T-helper 1 cell treated with Interleukin-12 subunit alpha and Interleukin-12 subunit beta and Interleukin-4 antibody, amounts not matched to agents 30 μg/mL and 1 μg/mL, for 36 hours (primary cell): ENCODE results near the gene ATP5ME.

Source experiments
- H3K27ac Mint-ChIP-seq: one replicate; pipeline ENCODE4 v1.8.0; 2021; ENCODE audit warnings: mild to moderate bottlenecking, mixed read lengths
- H3K27me3 Mint-ChIP-seq: one replicate; pipeline ENCODE4 v1.8.0; 2021; ENCODE audit warnings: low read depth, mixed read lengths
- H3K36me3 Mint-ChIP-seq: one replicate; pipeline ENCODE4 v1.8.0; 2021; ENCODE audit warnings: low read depth, mixed read lengths
- H3K4me1 Mint-ChIP-seq: one replicate; pipeline ENCODE4 v1.8.0; 2021; ENCODE audit warnings: low read depth, mixed read lengths
- H3K4me3 Mint-ChIP-seq: one replicate; pipeline ENCODE4 v1.8.0; 2021; ENCODE audit warnings: mild to moderate bottlenecking, moderate library complexity, mixed read lengths
- H3K9me3 Mint-ChIP-seq: one replicate; pipeline ENCODE4 v1.8.0; 2021; ENCODE audit warnings: mixed read lengths

The ATP5ME gene, protein sequence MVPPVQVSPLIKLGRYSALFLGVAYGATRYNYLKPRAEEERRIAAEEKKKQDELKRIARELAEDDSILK

DNA sequence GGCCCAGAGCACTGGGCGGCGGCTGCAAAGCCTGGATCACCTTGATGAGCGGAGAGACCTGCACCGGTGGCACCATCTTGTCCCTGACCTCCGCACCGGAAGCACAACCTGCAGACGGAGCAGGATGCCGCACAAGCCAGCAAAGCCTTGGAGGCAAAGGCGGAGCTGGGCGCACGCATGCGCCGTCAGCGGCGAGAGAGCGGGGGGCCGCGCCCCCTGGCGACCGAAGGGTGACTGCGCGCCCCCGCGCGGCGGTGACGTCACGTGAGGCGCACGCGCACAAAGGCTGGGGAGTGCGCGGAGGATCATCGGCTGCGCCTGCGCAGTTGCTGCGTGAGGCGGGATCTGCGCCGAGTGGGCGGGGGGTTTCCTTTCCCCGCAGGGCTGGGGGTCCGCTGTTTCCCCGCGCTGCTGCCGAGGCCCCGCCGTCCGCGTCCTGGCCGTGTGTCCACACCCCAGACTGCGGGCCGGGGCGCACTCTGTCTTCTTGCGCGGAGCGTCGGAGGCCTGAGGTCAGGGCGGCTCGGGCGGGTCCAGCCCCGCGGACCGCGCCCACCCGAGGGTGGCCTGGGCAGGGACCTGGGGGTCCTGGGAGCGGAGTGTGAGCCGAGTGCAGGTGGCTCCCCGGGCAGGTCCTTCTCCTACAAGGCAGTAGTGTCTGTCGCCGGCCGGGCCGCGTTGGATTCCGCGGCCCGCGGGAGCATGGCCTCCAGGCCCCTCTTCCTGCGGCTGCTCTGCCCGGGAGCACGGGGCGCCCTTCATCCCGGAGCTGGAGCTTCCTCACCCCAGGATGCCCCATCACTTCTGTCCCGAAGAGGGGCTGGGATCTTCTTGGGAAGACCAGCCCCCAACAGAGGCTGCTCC, at the start of gene ATP5ME, which contains the start of gene MYL5:
Gene ATP5ME (minus strand): TSS at position 105 of the 864 bp plus-strand sequence. CDS start 29 bp downstream, at position 76.
Gene MYL5 (plus strand): TSS at position 371 of the 864 bp plus-strand sequence. CDS start 3,485 bp downstream, outside the sequence.
- Mint-ChIP-seq H3K9me3 (no peaks in the 10 kb centered on the region), H3K4me3 (peak within 1 kb of the TSS; percentile 91)

DNA sequence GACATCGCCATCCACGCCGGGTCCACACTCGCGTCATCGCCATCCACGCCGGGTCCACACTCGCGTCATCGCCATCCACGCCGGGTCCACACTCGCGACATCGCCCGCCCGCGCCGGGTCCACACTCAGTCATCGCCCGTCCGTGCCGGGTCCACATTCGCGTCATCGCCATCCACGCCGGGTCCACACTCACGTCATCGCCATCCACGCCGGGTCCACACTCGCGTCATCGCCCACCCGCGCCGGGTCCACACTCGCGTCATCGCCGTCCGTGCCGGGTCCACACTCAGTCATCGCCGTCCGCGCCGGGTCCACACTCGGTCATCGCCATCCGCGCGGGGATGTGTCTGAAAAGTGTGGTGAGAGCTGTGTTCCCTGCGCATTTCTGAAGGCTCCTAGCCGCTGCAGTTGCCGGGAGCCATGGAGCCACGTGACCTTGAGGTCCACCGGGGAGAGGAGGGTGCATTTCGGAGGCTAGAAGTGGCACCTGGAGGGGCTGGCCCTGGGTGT, 48.8 kb upstream of the ATP5ME start:
- Mint-ChIP-seq H3K4me3 (no peak overlapping the region), H3K9me3 (no peaks in the 10 kb centered on the region), H3K4me1 (peaks cover 6% of the 10 kb centered on the region), H3K36me3 (peaks cover 22% of the 10 kb centered on the region), H3K27me3 (no peaks in the 10 kb centered on the region), H3K27ac (no peak overlapping the region)

More for the DNA sequence above, at the start of gene ATP5ME, which contains the start of gene MYL5:
- Mint-ChIP-seq H3K27ac (peak within 1 kb of the TSS; percentile 89), H3K36me3 (peaks cover 20% of the 10 kb centered on the region), H3K27me3 (no peaks in the 10 kb centered on the region), H3K4me1 (peaks cover 7% of the 10 kb centered on the region)

DNA sequence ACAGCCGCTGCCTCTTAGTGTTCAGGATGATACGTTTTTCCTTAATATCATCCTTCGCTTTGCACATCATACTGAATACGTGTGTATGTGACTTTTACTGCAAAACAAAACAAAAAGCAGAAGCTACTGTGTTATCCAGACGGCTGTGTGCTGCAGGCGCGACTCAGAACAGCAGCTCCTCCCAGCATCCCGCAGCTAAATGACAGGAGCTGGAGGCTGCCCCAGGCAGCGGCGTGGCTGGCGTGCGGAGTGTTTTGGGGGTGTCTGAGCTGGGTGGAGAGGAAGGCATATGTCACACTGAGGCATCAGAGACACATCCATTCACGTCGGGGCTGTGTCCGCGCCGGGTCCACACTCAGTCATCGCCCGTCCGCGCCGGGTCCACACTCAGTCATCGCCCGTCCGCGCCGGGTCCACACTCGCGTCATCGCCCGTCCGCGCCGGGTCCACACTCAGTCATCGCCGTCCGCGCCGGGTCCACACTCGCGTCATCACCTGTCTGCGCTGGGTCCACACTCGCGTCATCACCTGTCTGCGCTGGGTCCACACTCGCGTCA, 48.2 kb upstream of the ATP5ME start:
- H3K9me3 Mint-ChIP-seq: no peaks in the 10 kb centered on the region
- no peak overlapping the region for H3K27ac Mint-ChIP-seq
- H3K4me3 Mint-ChIP-seq: no peak overlapping the region
- peaks cover 5% of the 10 kb centered on the region for H3K4me1 Mint-ChIP-seq
- H3K27me3 Mint-ChIP-seq: no peaks in the 10 kb centered on the region
- peaks cover 23% of the 10 kb centered on the region for H3K36me3 Mint-ChIP-seq

DNA sequence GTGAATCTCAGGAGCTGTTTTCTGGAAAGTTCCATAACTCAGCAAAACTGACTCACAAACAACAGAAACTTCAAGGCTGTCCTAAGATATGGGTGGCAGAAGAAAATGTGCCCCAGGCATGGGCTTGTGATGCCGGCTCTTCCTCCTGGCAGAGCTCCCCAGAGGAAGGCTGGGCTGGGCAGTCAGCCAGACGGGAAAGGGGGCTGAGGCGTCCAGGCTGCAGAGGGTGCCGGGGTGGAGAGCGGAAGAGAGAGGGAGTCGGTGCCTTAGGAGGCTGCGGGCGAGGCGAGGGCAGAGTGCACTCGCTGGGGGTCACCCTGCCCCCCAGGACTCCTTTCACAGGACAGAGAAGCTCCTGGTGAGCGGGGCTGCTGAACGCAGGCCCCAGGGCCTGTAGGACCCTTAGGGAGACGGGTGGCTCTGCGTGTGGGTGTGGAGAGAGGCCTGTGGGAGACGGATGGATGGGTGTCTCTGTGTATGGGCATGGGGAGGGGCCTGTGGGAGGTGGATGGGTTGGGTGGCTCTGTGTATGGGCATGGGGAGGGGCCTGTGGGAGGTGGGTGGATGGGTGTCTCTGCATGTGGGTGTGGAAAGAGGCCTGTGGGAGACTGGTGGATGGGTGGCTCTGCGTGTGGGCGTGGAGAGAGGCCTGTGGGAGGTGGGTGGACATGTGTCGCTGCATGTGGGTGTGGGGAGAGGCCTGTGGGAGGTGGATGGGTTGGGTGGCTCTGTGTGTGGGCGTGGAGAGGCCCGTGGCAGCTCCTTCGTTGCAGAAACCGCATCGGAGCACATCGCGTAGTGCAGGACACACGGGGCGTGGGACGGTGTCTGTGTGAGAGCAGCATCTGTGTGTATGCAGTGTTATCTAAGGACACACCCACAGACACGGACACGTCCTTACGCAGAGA, 47.4 kb upstream of the ATP5ME start:
- Mint-ChIP-seq H3K4me1 (peaks cover 7% of the 10 kb centered on the region), H3K27ac (no peak overlapping the region), H3K4me3 (no peak overlapping the region), H3K9me3 (no peaks in the 10 kb centered on the region), H3K36me3 (peaks cover 23% of the 10 kb centered on the region), H3K27me3 (no peaks in the 10 kb centered on the region)

DNA sequence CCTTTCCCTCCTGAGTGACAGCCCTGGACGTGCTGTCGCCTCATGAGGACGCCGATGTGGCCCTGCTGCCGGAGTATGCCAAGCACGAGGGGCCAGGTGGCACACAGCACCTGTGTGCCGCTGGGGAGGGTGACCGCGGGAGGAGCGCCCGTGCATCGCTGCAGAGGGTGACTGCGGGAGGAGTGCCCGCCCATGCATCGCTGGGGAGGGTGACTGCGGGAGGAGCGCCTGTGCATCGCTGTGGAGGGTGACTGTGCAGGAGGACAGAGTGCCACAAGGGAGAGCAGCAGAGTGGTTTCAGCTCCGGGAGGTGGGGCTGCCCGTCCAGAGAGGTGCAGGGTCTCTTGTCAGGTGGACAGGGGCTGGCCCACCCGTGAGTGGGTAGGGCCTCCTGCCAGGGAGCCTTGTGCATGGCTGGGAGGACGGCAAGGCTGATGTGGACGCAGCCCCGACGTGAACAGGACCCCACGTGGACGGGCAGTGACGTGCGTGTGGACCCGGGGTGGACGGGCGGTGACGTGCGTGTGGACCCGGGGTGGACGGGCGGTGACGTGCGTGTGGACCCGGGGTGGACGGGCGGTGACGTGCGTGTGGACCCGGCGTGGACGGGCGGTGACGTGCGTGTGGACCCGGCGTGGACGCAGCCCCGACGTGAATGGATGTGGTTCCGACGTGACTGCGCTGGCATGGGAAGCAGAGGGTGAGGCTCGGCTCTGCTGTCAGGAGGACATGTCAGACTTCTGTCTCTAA, 46.2 kb upstream of the ATP5ME start:
- Mint-ChIP-seq H3K4me3 (no peak overlapping the region), H3K36me3 (peaks cover 23% of the 10 kb centered on the region), H3K9me3 (no peaks in the 10 kb centered on the region), H3K27ac (no peak overlapping the region), H3K4me1 (peaks cover 7% of the 10 kb centered on the region), H3K27me3 (no peaks in the 10 kb centered on the region)

DNA sequence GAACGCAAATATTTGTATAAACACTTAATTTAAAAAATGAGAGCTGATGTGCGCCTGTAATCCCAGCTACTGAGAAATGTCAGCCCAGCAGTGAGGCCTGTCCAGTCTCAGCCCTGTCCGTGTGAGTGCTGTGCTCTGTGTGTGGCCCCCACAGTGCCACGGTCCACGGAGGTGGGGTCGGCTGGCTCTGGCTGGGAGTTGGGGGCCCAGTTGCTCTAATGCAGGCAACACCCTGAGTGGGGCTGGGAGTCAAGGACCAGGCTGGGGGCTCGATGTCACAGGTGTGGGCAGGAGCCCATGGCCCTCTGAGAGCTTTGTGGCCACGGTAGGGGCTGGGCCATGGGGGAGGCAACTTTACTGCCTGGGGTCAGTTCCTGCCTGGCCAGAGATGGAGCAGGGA, 44.4 kb upstream of the ATP5ME start:
- H3K27me3 Mint-ChIP-seq: no peaks in the 10 kb centered on the region
- H3K4me1 Mint-ChIP-seq: peaks cover 8% of the 10 kb centered on the region
- H3K36me3 Mint-ChIP-seq: peaks cover 23% of the 10 kb centered on the region
- H3K4me3 Mint-ChIP-seq: no peak overlapping the region
- H3K9me3 Mint-ChIP-seq: no peaks in the 10 kb centered on the region
- no peak overlapping the region for H3K27ac Mint-ChIP-seq

DNA sequence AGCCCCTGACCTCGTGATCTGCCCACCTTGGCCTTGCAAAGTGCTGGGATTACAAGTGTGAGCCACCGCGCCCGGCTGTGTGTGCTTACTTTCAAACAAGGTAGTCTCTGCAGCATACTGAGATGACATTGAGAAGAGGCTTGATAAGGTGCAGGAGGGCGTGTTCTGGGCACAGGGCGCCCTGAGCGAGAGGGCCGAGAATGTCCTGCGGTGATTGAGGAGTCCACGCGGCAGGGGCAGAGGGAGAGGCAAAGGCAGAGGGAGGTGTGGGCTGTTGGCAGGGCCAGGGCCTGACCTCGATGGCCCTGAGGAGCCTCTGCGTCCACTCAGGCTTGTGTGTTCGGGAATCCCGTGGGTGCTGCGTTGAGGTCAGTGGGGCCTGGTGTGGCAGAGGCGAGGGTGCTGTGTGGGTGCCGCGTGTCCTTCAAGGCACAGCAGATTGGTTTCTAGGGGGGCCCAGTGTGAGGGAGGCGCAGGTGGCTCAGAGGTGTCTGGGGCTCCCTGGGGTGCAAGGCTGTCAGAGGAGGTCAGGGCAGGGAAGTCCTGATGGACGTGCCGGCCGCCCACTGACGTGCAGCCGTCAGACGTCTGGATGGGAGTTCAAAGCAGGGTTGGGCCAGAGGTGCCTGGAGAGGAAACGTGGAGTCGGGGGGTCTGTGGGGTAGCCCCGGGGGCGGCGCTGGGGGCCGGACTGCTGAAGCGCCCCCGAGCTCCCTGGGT, 43.7 kb upstream of the ATP5ME start:
- H3K27ac Mint-ChIP-seq: no peak overlapping the region
- no peaks in the 10 kb centered on the region for H3K27me3 Mint-ChIP-seq
- H3K4me3 Mint-ChIP-seq: no peak overlapping the region
- peaks cover 19% of the 10 kb centered on the region for H3K36me3 Mint-ChIP-seq
- peaks cover 8% of the 10 kb centered on the region for H3K4me1 Mint-ChIP-seq
- H3K9me3 Mint-ChIP-seq: no peaks in the 10 kb centered on the region

DNA sequence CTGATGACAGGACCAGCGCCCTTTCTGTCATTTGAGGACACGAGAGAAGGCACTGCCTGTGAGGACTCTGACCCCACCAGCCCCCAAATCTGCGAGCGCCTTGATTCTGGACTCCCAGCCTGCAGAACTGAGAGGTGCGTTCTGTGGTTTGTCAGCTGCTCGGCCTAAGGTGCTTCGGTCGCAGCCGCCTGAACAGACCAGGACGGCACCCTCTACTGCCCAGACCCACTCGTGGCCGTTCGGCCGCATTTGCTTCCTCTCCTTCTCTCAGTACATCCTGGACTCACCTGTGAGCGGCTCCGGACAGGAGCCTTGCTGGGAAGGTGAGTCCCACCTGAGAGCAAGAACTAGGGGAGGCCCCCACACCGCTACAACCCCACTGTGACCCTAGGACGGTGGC, 40.0 kb upstream of the ATP5ME start:
- Mint-ChIP-seq H3K4me3 (no peak overlapping the region), H3K4me1 (peaks cover 12% of the 10 kb centered on the region), H3K27me3 (no peaks in the 10 kb centered on the region), H3K9me3 (no peaks in the 10 kb centered on the region), H3K36me3 (peaks cover 7% of the 10 kb centered on the region), H3K27ac (no peak overlapping the region)

DNA sequence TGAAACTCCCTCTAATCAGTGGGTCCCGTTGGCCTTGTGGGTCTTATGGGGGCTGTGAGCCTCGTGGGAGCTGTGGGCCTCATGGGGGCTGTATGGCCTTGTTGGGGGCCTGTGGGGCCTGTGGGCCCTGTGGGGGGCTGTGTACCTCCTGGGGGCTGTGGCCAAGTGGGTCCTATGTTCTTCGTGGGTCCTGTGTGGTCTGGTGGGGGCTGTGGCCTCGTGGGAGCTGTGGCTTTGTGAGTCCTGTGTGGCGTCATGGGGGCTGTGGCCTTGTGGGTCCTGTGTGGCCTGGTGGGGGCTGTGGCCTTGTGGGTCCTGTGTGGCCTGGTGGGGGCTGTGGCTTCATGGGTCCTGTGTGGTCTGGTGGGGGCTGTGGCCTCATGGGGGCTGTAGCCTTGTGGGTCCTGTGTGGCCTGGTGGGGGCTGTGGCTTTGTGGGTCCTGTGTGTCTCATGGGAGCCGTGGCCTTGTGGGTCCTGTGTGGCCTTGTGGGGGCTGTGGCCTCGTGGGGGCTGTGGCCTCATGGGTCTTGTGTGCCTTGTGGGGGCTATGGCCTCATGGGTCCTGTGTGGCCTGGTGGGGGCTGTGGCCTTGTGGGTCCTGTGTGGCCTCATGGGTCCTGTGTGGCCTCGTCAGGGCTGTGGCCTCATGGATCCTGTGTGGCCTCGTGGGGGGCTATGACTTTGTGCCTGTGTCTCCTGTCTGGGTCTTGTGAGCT, 39.0 kb upstream of the ATP5ME start:
- Mint-ChIP-seq H3K27me3 (no peaks in the 10 kb centered on the region), H3K4me3 (no peak overlapping the region), H3K36me3 (peaks cover 7% of the 10 kb centered on the region), H3K4me1 (peaks cover 18% of the 10 kb centered on the region), H3K9me3 (no peaks in the 10 kb centered on the region), H3K27ac (no peak overlapping the region)

DNA sequence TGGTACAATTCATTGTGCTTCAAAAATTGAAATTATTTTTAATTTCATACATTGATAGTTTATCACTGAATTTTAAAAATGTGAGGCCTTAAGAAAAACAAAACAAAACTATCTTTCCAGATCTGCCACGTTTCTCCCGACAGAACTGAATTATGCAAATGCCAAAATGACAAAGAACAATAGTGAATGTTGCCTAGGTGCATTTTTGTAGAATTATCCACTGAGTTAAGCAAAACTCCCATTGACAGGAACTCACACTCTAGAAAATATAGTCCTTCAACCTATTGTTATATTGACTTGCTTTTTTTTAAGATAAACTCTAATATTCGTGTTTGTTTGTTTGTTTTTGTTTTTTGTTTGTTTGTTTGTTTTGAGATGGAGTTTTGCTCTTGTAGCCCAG, 38.0 kb upstream of the ATP5ME start:
- no peaks in the 10 kb centered on the region for H3K9me3 Mint-ChIP-seq
- H3K4me1 Mint-ChIP-seq: peaks cover 14% of the 10 kb centered on the region
- no peak overlapping the region for H3K27ac Mint-ChIP-seq
- peaks cover 6% of the 10 kb centered on the region for H3K36me3 Mint-ChIP-seq
- no peaks in the 10 kb centered on the region for H3K27me3 Mint-ChIP-seq
- H3K4me3 Mint-ChIP-seq: no peak overlapping the region

DNA sequence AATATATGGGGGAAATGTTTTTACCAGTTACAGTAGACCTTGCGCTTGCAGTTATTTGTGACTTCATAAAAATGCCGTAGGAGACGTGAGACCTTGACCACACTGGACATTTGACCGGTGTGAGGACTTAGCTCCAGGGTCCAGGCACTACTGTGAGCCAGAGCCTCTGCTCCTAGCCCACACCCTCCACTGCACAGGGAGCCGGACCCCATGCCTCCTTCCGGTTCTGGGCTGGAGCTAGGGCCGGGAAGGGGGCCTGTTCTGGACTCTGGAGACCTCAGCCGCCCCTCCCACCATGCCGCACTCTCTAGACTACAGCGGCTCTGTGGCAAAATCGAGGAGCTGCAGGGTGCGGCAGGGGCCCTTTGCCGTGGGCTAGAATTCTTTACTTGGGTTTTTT, 36.8 kb upstream of the ATP5ME start:
- Mint-ChIP-seq H3K4me3 (no peak overlapping the region), H3K27me3 (no peaks in the 10 kb centered on the region), H3K27ac (no peak overlapping the region), H3K36me3 (peaks cover 6% of the 10 kb centered on the region), H3K4me1 (peaks cover 12% of the 10 kb centered on the region), H3K9me3 (no peaks in the 10 kb centered on the region)

DNA sequence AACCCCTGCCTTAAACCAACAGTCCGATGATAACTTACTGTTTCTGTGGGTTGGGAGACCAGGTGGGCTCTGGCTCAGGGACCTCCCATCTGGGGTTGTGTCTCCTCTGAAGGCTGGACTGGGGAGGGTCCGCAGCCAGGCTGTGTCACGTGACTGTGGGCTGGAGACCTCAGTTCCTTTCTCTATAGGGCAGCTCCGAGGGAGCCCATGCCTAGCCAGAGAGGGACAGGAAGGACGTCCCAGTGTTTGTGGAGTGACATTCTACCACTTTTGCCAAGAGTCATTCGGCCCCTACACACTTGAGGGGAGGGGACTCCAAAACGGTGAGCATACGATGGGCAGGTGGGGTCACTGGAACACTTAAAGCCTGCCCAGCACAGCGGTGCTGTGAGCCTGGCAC, 36.0 kb upstream of the ATP5ME start:
- Mint-ChIP-seq H3K27me3 (no peaks in the 10 kb centered on the region), H3K36me3 (peaks cover 6% of the 10 kb centered on the region), H3K27ac (no peak overlapping the region), H3K9me3 (no peaks in the 10 kb centered on the region), H3K4me1 (peaks cover 14% of the 10 kb centered on the region), H3K4me3 (no peak overlapping the region)

DNA sequence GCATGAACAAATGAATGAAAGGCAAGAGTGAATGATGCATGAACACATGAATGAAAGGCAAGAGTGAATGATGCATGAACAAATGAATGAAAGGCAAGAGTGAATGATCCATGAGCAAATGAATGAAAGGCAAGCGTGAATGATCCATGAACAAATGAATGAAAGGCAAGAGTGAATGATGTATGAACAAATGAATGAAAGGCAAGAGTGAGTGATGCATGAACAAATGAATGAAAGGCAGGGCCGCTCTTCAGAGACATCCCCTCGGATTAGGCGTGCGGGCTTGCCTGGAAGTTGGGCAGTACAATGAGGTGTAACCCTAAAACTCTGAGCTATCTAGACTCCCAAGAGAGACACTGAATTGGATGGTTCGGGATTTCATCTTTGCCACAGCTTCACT, 35.3 kb upstream of the ATP5ME start:
- no peak overlapping the region for H3K27ac Mint-ChIP-seq
- peaks cover 6% of the 10 kb centered on the region for H3K36me3 Mint-ChIP-seq
- H3K27me3 Mint-ChIP-seq: no peaks in the 10 kb centered on the region
- H3K9me3 Mint-ChIP-seq: no peaks in the 10 kb centered on the region
- no peak overlapping the region for H3K4me3 Mint-ChIP-seq
- H3K4me1 Mint-ChIP-seq: peaks cover 12% of the 10 kb centered on the region
